NK-92 treated with Interleukin-12 subunit alpha and Interleukin-12 subunit beta, amount 100 ng/mL, for 24 hours (cell line): ENCODE data around the gene NTN4.
"Not testable (repeated sequence)": the region's sequence is repeated elsewhere in the genome, so short reads cannot be mapped to it uniquely, and the experiment has no call there.

Source experiments
- DNase-seq: peaks from one replicate; lab custom pipeline; 2025; lab: John Stamatoyannopoulos, UW

The NTN4 gene

DNA sequence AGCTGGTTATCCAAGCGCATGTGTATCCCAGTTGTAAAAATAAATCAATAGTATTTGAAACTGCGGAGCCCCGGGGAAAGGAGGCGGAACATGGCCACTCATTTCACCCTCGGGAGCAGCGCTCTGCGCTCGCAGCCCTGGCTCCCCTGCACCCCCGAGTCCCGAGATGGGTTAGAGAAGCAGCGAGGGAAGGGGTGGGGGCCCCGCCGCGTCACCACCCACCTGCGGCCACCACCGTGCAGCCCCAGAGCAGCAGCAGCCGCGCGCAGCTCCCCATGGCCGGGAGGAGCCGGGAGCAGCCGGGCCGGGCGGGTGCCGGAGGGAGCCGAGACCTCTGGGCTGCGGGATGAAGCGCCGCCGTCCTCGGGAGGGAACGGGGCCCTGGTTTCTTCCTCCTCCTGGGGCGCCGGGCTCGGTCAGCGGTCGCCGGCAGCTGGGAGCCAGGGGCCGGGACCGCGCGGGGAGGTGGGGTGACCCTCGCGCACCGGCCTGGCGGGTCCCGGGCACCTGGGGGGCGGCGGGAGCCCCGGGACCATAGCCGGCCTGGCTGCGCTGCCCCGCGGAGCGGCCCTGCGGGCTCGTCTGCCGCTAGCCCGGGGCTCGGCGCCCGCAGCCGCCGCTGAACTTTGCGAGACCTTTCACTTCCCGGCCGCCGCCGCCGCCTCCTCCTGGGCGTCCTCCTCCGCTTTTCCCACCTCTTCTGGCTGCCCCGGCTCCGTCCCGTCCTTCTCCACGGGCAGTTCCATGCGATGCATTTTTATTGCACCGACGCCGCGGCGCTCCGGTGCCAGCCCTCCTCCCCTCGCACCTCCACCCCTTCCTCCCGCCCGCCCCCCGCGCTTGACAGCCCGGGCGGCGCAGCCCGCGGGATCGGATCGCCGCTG is at the start of gene NTN4:
TSS of gene NTN4 (minus strand) at position 732 of the 884 bp plus-strand sequence. CDS start at position 277, 455 bp downstream.
- no peak for DNase-seq

DNA sequence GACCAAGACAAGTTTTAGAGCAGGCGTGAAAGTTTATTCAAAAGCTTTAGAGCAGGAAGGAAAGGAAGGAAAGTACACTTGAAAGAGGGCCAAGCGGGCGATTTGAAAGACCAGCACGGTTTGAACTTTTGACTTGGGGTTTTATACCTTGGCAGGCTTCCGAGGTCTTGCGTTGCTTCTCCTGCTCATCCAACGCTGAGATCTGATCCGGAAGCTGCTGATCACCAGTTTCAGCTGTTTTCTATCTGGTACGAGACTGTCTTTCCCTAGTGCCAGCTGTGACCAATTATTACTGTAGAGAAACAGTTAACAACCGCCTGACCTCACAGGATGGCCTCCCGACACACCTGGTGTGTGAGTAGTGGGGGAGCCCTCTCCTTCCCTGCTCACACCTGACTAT is 47.6 kb upstream of the NTN4 start:
- no peak for DNase-seq

DNA sequence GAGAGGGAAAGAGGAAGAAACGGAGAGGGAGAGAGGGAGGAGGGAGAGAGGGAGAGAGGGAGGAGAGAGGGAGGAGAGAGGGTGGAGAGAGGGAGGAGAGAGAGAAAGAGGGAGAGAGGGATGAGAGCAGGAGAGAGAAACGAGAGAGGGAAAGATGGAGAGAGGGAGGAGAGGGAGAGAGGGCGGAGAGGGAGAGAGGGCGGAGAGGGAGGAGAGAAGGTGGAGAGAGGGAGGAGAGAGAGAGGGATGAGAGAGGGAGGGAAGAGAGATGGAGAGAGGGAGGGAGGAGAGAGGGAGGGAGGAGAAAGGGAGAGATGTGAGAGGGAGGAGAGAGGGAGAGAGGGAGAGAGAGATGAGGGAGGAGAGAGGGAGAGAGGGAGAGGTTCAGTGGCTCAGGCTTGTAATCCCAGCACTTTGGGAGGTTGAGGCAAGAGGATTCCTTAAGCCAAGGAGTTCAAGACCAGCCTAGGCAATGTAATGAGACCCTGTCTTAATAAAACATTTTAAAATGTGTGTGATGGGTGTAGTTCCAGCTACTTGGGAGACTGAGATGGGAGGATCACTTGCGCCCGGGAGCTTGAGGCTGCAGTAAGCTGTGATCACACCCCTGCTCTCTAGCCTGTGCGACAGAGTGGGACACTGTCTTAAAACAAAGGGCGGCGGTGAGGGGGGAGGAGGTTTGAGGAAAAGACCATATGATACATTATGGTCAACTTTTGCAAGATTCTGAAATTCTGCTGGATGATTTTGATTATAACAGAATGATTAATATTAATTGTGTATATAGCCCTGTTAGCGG is 46.9 kb upstream of the NTN4 start:
- DNase-seq: no peak

DNA sequence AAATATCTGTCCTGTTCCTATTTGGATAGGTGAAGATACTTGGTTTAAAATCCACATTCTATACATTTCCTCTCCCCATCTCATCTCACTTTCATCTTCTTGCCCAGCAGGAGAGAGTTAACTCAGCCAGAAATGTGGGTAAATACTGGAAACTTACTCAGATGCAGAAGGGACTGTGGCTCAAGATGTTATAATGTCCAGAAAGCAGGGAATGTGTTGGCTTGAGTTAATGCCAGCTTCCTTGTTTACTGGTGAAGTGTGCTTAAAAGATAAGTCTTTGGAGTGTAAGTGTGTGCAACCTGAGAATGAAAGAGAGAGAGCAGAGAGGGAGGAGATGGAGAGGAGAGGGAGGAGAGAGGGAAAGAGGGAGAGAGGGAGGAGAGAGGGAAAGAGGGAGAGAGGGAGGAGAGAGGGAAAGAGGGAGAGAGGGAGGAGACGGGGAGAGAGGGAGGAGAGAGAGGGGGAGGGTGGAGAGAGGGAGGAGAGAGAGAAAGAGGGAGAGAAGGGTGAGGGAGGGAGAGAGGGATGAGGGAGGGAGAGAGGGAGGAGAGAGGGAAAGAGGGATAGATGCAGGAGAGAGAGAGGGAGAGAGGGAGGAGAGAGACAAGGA is 46.2 kb upstream of the NTN4 start:
- DNase-seq: no peak

DNA sequence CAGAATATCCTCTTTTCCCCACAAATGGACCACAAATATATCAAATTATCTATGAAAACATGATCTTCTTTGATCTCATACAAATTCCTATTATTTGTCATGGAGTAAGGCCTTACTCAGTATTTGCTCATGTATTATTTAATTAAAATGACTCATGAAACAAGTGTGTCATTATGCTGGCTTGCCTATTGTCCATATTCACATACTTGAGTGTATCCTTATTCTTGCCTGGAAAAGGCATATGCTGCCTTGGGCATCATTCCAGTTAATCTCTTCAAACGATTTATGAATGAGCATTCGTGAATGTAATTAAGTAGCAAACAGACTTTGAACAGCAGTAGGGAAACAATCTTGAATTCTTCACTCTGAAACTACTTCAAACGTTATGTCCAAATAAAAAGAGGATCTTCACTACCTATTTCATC is 45.6 kb upstream of the NTN4 start:
- no peak for DNase-seq

DNA sequence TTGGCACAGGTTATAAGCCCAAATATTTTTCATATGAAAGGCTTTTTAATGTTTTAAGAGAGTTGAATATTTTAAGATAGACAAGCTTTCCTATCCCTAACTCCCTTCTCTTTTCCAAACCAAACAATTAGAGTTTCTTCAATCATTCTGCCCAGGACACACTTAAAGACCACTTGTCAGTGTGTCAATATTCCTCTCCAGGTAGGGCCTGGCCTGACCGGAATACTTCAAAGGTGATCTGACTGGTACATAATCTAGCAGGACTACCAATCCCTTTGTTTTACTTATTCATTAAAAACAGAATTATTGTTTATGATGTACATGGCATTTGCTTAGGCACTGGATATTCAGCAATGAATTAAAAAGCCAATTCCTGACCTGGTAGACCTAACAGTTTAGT is 44.0 kb upstream of the NTN4 start:
- no peak for DNase-seq

DNA sequence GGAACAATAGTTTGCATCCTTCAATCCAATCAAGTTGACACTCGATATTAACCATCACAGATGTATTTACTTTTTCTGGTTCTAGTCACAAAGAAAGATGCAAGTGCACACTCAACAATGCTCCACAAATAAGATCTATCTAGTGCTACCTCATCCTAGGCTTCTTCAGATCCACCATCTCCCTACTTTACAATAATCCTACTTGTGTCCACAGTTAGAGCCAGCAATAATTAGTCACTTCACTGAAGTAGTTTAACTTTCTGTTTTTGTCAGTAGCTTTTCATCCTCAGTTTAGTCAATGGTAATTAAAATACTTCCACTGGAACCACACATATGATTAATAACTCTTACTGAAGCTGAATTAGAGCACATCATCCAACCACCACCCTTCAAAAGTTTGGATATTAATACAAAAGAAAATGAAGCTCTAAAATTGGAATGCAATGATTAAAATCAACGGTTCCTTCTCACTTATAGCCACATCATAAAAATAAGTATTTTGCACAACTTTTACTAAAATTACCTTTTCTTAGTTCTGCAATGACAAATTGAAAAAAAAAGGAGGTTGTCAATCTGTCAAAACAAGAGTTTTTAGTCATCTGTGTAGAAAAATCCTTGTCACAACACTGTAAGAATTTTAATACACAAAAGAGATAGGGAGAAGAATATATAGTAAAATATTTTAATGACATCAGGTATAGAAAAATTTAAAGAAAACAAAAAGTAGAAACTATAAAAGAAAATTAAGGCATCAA is 39.9 kb upstream of the NTN4 start:
- DNase-seq: no peak

DNA sequence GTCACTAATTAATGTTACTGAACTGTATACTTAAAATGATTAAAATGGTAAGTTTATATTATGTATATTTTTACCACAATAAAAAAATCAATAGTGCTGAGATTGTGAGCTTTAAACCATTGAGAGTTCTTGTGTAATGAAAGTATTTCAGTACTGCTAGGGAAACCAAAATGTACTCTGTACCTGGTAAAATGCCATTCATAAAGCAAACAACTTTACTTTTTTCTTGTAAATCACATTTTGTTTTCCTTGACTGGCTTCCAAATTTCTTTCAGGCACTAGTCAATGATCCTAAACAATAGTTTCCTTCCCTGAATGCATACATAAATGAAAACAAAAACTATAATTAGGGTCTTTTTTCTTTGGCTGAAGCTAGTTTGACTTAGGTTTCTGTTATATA is 38.8 kb upstream of the NTN4 start:
- DNase-seq: no peak

DNA sequence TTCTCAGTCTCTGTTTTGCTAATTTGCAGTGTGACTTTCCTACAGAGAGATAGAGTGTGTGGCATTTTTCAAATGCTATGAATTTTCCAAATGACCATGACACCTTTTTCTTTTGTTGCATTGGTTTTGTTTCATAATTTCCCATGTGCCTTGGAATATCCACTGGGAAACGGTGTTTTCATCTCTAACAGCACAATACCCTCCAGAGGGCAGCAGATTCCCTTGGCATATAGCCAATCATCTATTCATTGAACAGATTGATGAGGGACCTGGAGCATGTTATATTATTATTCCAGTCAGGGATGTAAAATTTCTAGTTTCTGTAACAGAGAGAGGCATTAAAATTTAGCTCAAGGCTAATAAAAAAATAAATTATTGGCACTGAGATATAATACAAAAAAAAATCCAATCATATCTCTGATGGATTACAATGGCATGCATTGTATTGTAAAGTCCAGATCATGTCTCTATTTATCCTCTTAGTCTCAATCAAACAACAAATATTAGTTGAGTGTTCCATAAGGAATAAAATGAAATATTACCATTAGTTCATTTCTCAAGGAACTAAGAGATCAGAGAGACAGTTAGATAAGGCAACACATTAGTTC is 29.6 kb upstream of the NTN4 start:
- no peak for DNase-seq

DNA sequence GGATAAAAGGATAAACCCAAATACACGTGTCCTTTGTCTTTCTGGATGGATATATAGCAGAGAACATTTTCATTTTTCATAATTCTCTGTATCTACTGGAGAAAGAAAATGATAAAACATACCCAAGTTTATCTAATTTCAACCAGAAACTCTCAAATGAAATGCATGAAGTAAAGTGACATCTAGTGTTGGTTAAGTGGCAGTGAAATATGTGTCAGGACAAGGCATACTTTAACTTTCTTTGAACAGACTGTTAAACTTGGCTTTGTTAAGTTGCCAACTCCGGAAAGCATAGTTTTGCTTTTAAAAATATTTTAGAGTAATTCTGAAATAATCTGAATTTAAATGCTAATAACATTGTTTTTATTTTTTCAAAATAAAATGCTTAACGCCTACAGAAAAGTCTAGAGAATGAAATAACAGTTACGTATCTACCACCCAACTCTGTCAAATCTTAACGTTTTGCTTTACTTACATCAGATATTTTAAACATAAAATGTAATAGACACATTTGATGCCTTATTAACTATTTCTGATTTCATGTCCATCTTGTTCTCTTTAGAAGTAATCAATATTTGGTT is 25.2 kb upstream of the NTN4 start:
- no peak for DNase-seq

DNA sequence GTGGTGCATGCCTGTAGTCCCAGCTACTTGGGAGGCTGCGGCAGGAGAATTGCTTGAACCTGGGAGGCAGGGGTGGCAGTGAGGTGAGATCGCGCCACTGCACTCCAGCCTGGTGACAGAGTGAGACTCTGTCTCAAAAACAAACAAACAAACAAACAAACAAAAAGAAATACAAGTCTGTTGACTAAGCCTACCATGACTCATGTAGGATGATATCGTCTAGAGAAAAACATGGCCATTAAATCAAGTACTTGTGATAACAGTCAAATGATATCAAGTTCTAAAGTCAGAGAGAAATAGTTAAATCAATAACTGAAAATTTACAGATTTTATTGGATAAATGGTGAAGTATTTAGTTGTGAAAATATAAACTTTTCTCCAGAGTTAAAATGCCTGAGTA is 21.6 kb upstream of the NTN4 start:
- DNase-seq: not testable (repeated sequence)

DNA sequence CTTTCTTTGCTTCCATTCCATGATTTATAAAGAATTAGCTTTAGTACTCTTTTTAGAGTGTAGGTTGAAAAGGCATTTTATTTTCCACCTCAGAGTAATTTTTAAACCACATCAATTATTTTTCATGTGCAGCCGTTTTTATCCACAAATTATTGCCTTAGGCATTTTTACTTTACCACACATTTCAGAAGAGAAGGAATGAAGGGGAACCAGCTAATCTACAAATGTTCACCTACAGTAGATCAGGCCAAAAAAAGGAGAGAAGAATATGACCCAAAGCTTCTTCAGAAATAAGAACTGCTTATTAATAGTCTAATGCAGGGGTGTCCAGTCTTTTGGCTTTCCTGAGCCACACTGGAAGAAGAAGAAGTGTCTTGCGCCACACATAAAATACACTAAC is 19.8 kb upstream of the NTN4 start:
- DNase-seq: no peak

DNA sequence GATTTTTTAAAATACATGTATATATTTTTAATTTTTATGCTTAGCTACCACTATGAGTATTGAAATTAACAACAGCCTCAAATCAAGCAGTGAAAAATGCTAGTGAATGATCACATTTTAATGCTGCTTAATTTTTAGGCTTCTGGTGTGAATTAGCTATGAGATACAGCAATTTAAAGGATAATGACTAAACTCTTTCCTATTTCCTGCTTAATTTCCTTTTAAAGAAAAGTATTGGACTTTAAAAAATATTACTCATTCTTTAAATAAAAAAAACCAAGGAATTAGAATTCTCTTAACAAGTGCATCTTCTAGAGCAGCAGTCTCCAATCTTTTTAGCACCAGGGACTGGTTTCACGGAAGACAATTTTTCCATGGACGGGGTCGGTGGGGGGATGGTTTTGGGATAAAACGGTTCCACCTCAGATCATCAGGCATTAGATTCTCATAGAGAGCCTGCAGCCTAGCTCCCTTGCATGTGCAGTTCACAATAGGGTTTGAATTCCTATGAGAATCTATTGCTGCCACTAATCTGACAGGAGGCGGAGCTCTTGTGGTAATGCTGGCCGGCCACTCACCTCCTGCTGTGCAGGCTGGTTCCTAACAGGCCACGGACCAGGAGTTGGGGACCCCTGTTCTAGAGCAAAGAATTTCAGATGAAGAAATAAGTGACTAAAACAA is 18.6 kb upstream of the NTN4 start:
- no peak for DNase-seq

DNA sequence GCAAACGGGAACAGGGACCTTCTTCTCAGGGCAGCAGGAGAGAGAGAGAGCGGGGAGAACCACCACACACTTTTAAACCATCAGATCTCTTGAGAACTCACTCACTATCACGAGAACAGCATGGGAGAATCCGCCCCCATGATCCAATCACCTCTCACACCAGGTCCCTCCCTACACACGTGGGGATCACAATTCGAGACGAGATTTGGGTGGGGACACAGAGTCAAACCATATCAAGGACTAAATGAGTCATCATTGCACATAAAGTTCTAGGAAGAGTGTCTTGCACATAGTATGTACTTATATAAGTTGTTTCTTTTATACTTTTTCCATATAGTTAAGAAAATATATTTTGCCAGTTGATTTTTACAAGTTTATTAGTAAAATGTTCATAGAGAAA is 17.6 kb upstream of the NTN4 start:
- no peak for DNase-seq

DNA sequence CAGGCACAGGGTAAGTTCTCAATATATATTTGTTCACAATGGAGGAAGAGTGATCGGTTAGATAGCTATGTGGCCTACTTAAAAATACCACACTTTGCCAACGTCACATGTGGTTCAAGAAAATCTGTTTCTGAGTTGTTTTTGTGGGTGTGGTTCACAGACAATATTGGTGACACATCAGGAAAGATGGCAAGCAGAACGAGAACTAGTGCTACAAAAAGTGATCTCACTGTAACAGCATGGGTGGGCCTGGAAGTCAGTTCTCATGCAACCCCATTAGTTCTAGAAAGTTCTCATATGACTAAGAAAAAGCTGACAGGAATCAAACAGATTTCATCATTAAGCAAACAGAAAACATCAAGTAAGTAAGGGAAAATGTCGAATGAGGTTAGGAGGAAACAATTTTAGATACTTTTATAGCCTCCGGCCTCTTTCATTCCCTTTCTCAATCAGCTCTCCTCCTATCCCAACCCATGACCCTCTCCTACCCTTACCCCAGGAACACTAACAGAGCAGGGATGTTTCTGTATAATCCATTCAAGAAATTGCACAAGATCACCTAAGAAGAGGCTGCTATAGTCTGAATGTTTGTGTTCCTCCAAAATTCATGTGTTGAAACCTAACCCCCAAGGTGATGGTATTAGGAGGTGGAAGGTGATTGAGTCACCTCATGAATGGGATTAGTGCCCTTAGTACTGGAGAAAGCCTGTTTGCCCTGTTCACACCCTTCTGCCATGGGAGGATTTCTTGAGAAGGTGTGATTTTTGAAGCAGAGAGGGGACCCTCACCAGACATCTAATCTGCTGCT is 15.5 kb upstream of the NTN4 start:
- no peak for DNase-seq

DNA sequence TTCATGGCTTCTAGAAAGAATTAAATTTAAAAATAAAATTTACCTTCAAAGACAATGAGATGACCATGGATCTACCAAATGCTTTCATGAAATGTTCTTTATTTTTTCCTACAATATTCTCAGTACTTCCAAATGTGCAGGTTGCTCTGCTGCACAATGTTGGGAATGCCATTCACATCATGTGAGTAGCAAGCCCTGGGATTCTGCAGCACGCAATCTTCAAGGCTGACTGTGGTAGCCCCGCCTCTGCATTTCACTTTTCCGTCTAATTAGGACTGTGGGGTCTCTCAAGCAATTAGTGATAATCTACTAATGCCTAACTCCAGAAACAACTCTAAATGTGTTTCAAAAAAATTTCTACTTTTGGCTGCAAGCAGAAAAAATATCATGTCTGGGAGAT is 13.7 kb upstream of the NTN4 start:
- DNase-seq: no peak

DNA sequence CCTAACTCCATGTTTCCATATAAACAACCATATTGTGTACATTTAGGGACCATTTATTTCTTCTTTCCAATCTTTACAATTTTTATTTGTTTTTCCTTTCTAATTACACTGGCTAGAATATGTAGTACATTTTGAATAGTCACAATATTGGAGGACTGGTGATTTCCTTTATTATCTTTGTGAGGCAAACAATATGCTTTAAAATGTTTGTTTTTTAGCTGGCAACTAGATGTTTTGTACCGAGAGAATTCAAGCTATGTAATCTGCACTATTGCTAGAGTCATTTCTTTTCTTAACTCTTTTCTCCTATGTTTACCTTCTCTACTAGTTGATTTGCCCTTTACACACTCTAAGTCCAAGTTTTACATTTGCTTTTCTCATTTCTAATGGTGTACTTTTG is 13.3 kb upstream of the NTN4 start:
- DNase-seq: no peak

DNA sequence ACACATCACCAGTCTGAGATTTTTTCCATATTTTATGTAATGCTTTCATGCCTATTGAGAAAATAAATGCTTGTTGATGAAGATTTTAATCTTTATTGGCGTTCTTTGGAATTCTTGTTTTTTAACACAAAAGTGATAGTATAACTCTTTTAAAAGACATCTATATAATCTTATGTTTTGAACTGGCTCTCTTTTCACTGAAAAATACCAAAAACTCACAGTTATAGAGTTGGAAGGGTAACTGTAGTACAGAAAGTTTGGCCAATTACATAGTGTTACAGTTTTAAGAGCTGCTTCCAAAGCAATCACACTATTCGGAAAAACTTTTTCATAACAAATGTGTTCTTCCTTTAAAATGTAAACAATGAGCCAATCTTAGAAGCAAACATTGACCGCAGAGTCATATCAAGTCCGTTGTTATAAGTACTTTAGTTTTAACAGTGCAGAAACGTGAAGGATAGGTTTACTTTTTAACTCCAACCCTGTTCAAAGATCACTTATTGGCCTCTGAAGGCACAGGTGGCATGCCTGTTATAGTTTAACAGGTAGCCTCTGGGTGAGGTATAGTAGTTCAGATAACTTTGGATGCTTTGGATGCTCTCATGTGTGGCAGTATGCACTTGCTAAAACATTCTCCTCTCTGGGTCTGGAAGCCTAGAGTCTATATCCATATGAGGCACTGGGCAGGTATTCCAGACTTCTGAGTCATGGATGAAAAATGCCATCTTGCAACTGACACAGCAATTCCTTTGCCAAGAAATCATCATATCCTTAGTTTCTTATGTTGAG is 12.1 kb upstream of the NTN4 start:
- no peak for DNase-seq

DNA sequence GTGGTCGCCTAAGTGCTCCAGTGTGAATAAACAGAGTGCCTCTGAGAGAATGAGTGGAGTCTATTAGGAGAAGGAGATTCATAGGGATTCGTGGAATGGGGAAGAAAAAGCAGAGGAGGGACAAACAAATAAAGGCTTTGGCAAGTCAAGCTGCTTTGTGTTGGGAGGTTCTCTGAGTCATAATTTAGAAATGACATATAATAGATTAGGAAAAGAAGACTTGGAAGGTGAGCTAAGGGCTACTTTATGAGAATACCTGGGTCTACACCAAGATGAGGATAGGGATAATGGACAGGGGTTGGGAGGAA is 6.4 kb upstream of the NTN4 start:
- no peak for DNase-seq
